ENCODE results near the gene SCN5A. TPM values are rescaled to one million over a fixed set of nuclear protein-coding genes. Genes with fewer than 3 reads are reported as not detected.

Gene SCN5A
- total RNA-seq, 1 experiment from 2014 or later: 13.6 TPM

- TF ChIP-seq PREB (CRISPR knock-in tag; IDR thresholded peaks at IDR 0.05; ENCODE audit: borderline replicate concordance): no peak
- TF ChIP-seq ZNF317 (CRISPR knock-in tag; IDR thresholded peaks at IDR 0.05; ENCODE audit: borderline replicate concordance, low read depth): peak; percentile 67; the same call in 1 of the 2 replicates
- TF ChIP-seq PRDM15 (CRISPR knock-in tag; IDR thresholded peaks at IDR 0.05): no peak
- peak; percentile 41; the same call in 1 of the 2 replicates for TF ChIP-seq ETV6 (CRISPR knock-in tag; IDR thresholded peaks at IDR 0.05)
- peak; percentile 45; the same call in 1 of the 2 replicates for TF ChIP-seq TEAD1 (CRISPR knock-in tag; IDR thresholded peaks at IDR 0.05)
- TF ChIP-seq TEAD4 (CRISPR knock-in tag; IDR thresholded peaks at IDR 0.05): no peak
- peak; percentile 65; the same call in 1 of the 2 replicates for TF ChIP-seq NFE2L1 (CRISPR knock-in tag; IDR thresholded peaks at IDR 0.05)
- TF ChIP-seq ESRRA (CRISPR knock-in tag; IDR thresholded peaks at IDR 0.05; ENCODE audit: borderline replicate concordance): no peak
- TF ChIP-seq SMAD4 (CRISPR knock-in tag; IDR thresholded peaks at IDR 0.05): no peak
- TF ChIP-seq JUN (CRISPR knock-in tag; IDR thresholded peaks at IDR 0.05): no peak
- TF ChIP-seq ZMAT4 (CRISPR knock-in tag; IDR thresholded peaks at IDR 0.05): no peak
- no peak for TF ChIP-seq CBFB (CRISPR knock-in tag; IDR thresholded peaks at IDR 0.05; ENCODE audit: low read depth)
- TF ChIP-seq USF1 (CRISPR knock-in tag; IDR thresholded peaks at IDR 0.05): peak; percentile 63; the same call in 1 of the 2 replicates
- TF ChIP-seq ZBTB43 (CRISPR knock-in tag; IDR thresholded peaks at IDR 0.05): no peak
- no peak for TF ChIP-seq ZNF423 (CRISPR knock-in tag; IDR thresholded peaks at IDR 0.05)
- TF ChIP-seq ARID4B (CRISPR knock-in tag; IDR thresholded peaks at IDR 0.05; ENCODE audit: borderline replicate concordance): peak; percentile 59; the same call in 1 of the 2 replicates
- peak; percentile 73; the same call in 1 of the 2 replicates for TF ChIP-seq FOXP1 (CRISPR knock-in tag; IDR thresholded peaks at IDR 0.05; ENCODE audit: borderline replicate concordance)
- no peak for TF ChIP-seq ZNF281 (CRISPR knock-in tag; IDR thresholded peaks at IDR 0.05)
These were observed 1.8 kb upstream of the SCN5A start (continued) for GRCh38 chr3:38651153-38651789.

Data from WTC11 (cell line).